ENCODE results near the gene PDE1C. TPM values are rescaled to one million over a fixed set of nuclear protein-coding genes. Genes with fewer than 3 reads are reported as not detected.

PDE1C gene
- total and polyA plus RNA-seq, 2 of the 4 experiments (the other 2 are of a cell fraction), result 14.2 to 61.5 TPM

DNA sequence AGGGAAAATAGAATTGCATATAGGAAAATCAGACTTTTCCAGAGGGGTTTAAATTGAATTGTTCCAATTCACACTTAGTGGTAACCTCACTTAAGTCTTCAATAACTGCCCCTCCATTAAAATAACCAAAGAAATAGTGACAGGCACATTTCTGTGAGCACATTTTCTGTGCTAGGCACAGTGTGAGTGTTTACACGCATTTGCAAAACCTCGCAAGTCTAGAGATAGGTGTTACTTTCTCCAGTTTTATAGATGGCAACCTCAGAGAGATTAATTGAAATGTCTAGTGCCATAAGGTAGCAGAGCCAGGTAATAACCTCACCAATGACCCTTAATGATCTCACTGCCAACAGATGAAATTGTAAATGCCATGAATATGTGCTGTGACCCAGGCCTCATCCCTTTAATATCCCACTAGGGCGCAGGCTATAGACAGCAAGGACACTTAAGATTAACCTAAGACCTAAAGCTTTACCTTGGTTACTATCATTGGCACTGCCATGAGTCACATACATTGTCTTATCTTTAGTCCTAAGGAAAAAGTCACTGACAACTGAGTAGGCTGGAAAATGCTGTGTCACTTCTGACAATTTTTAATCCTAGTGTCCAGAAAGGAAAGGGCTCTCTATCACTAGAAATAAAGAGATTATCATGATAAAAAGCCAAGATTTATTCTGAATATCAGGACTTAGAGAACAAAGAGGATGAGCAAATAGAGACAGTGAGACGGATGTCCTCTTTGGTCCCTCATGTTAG is 195.4 kb downstream of the PDE1C start:
- Histone ChIP-seq H3K14ac (replicated peaks; ENCODE audit: low read depth, low read length) (no peak overlapping the region), H3K4me1 (ENCODE audit: control insufficient read depth, insufficient read depth, low read length) (peaks cover 2% of the 10 kb centered on the region; the same call in 1 of the 2 replicates), H4K91ac (ENCODE audit: insufficient read depth, low read depth, low read length) (no peak overlapping the region), H3K36me3 (ENCODE audit: control insufficient read depth, insufficient read depth, low read length) (peaks cover 8% of the 10 kb centered on the region; the same call in 1 of the 2 replicates), H4K5ac (ENCODE audit: low read depth, low read length) (no peak overlapping the region; the same call in 1 of the 2 replicates), H2BK15ac (ENCODE audit: low read depth, low read length) (no peak overlapping the region), H3K27ac (ENCODE audit: insufficient read depth, low read length) (no peak overlapping the region), H2BK120ac (ENCODE audit: low read depth, low read length) (no peak overlapping the region), H4K8ac (ENCODE audit: low read depth in 2 of 2, low read length in 2 of 2) (no peak overlapping the region), H2AFZ (replicated peaks; ENCODE audit: low read length, poor library complexity) (no peak overlapping the region), H2BK20ac (ENCODE audit: low read depth, low read length) (no peak overlapping the region), H3K4me3 (ENCODE audit: insufficient read depth, low read depth, low read length) (no peak overlapping the region), H3K23ac (ENCODE audit: low read depth, low read length) (no peak overlapping the region), H3K18ac (ENCODE audit: low read depth, low read length) (no peak overlapping the region), H3K27me3 (ENCODE audit: control insufficient read depth, insufficient read depth, low read length) (no peaks in the 10 kb centered on the region), H2AK9ac (replicated peaks; ENCODE audit: low read depth, low read length, poor library complexity) (no peak overlapping the region), H2AK5ac (ENCODE audit: low read depth, low read length) (no peak overlapping the region), H3K4ac (ENCODE audit: low read depth, low read length) (no peak overlapping the region), H3K9me3 (ENCODE audit: control insufficient read depth, insufficient read depth, low read length) (no peaks in the 10 kb centered on the region), H4K20me1 (ENCODE audit: insufficient read depth, low read length) (no peaks in the 10 kb centered on the region), H3K4me2 (ENCODE audit: low read depth, low read length) (no peak overlapping the region), H3K79me1 (ENCODE audit: low read depth in 1 of 2, low read length in 2 of 2) (no peaks in the 10 kb centered on the region; a peak in 1 of 4 replicates), H3K9me1 (ENCODE audit: insufficient read depth, low read length) (no peaks in the 10 kb centered on the region), H3K9ac (ENCODE audit: low read depth, low read length) (no peak overlapping the region), H3K56ac (ENCODE audit: extremely low read depth, insufficient read depth, low read length) (no peak overlapping the region), H2BK5ac (ENCODE audit: low read depth, low read length, poor library complexity, severe bottlenecking) (no peak overlapping the region)
- in situ Hi-C loops (cut with MboI; ENCODE audit: low sequenced_read_pairs), result no loop called here
- dilution Hi-C loops (cut with HindIII; ENCODE audit: low sequenced_read_pairs, unreplicated experiment), result no loop called here
- CTCF ChIA-PET, result no interaction called here
- ATAC-seq (ENCODE audit: low read depth) (no peak), DNase-seq (no peak)
- BruUV-seq (replicated peaks), result no TSS peak
- POLR2A ChIA-PET (ENCODE audit: unreplicated experiment), result no interaction called here
- intact Hi-C loops (cut with micrococcal nuclease), result no loop called here
- WGBS, 2 experiments (ENCODE audit: extremely low coverage in 2 of 2, insufficient read length in 1 of 2), result 86% methylated on average over 1 of the region's 4 CpGs; no CpG with 5 or more reads in 1 of the 2 experiments
- TF ChIP-seq BHLHE40 (IDR thresholded peaks at IDR 0.05; ENCODE audit: low read depth, low read length) (no peak), NFE2L2 (IDR thresholded peaks at IDR 0.05; ENCODE audit: low read depth, low read length) (peak; percentile 41; the same call in 1 of the 2 replicates), CEBPB (IDR thresholded peaks at IDR 0.05; ENCODE audit: low read depth, low read length) (no peak), ELK1 (IDR thresholded peaks at IDR 0.05; ENCODE audit: borderline replicate concordance, low read depth, low read length) (no peak)

Data from IMR-90 (cell line).